NCI-H69 (cell line): ENCODE measurements around the gene CAMK4.

Experiments used
- DNase-seq: peaks from one replicate; lab custom pipeline; 2025; lab: John Stamatoyannopoulos, UW

CAMK4 gene

DNA sequence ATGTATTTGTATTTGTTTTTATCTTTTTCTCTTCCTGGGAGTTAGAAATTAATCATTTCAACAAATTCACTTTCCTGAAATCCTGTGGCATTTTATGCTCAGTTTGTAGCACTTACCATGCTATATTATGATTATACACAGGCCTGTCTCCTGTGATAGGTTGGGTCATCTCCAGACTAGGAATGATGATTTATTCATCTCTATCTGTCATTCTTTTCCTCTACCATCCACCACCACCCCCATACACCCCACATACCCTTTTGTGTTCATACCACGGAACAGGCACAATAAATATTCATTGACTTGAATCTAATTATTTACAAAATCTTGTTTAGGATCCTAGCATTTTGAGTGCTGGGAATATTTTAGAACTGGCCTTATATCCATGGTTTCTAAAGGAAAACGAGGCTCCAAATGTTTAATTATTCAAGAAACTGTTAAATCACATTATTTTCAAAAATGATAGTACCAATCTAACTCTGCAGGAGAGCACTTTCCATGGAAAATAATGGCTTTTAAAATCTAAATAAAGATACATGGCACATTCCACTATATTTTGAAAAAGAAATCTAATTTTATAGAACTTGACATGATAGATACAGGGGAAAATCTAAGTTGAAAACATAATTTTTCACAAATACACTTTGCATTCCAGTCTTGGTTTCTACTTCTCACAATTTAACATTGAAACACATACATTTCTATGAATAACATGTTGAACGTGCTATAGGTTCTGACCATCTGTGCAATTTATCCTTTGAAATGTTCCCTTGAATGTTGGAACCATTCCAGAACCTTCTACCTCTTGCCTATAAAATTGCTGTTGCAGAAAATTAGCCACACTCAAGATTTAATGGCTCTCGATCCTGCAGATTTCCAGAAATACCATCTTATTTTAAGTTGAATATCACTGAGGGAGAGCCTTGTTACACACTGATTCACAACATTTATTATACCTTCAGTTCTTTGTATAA is 198.8 kb downstream of the CAMK4 start:
- peak; percentile 89 for DNase-seq

GRCh38 chr5:111425205-111425604 is 201.0 kb downstream of the CAMK4 start:
- DNase-seq = peak; percentile 69

- no peak for DNase-seq
Measured at GRCh38 chr5:111427762-111428161, 203.6 kb downstream of the CAMK4 start.

DNA sequence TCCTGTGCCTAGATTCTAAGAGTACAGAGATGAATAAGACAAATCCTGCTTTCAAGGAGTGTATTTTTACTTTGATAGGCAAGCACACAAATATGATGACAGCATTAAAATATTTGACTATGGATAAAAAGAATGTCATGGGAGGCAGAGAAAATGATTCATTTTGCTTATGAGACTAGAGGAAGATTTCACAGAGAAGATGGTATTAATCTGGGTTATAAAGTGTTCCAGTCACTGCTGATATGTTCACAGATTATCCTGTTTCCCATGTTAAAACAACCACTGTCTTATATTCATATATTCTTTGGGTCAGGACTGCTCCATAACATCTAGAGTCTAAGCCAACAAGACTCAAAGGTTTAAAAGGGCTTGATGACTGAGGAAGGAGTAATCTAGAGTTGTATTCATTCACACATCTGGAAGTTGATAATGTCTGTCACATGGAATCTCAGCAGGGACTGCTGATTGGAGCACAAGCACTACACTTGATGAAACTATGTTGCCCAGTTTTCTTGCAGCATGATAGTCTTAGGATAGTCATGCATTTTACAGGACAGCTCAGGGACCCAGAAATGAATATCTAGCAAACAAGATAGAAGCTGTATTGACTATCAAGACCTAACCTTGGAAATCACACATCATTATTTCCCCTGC is 208.8 kb downstream of the CAMK4 start:
- DNase-seq = no peak

- DNase-seq = peak; percentile 95
Measured at GRCh38 chr5:111434800-111435199, 210.6 kb downstream of the CAMK4 start.

GRCh38 chr5:111439473-111440075 is 215.4 kb downstream of the CAMK4 start:
- DNase-seq = no peak

GRCh38 chr5:111447099-111447498 is 222.9 kb downstream of the CAMK4 start:
- no peak for DNase-seq

DNA sequence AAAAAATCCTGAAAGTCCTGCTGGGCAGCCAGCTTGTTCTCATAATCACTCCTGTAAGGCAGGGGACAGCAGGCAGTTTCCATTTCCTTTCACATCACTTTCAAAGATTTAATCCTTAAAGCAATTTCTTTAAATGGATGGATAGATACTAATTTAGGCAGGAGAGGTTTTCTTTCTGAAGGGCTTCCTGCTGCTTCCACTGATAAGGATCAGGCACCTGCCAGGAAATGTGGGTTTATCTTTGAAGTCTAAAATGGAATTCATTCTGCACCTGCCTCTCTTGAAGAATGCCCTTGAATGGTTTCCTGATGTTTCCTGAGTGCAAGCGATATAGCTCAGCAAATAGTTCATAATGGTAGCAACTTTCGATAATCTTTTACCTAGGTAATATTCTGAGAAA is 223.6 kb downstream of the CAMK4 start:
- peak; percentile 79 for DNase-seq

DNA sequence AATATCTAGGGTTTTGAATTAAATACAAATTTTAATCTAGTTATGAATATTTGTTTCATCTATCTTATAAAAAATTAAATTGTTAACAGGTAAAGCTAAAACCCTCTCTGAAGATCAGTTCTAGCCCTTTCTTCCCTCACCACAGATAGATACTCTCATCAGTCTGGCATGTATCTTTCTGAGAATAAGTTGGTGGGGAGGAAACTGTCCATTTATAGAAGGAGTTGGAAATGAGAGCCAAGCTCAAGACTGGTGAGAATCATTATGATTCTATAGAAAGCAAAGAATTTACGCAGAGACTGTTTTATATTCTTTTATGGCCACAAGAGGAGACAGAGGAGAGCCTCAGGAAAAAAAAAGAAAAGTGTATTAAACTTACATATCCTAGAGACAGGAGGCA is 229.1 kb downstream of the CAMK4 start:
- DNase-seq = peak; percentile 65

DNA sequence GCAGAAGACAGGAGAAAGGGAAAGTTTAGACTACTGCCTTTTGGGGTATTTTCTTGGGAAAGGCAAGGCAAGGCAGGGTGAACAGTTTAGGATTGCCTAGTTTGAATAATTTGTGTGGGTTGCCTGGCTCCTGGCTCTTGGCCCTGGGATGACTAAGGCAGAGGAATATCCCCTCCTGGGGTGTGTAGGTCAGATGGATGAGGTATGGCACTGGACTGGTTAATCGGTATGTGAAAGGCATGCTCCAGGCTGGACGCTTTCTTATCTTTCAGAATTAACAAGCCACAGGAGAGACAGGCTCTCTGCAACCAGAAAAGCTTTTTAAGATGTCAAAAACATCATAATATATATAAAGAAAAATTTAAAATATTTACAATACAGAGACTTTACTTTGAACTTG is 229.6 kb downstream of the CAMK4 start:
- DNase-seq = peak; percentile 95

DNA sequence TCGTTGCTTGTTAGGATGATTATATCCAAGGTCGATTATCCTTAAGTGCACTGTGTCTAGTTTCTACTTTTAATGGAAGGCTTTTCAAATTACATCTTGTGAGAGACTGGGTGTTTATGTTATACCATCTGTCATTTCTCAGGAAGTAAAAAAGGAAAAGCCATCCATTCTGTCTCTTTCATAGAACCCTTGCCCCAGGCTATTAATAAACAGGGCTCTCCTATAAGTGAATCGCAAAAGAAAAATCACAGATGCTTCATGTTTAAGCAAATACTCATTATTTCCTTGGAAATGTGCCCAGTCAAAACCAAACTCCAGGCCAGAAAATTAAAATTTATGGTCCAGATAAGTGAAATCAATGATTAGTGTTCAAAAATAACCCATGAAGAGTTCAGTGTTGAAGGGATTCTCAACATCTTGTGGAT is 230.0 kb downstream of the CAMK4 start:
- DNase-seq = peak; percentile 100

GRCh38 chr5:111454776-111455175 is 230.6 kb downstream of the CAMK4 start:
- DNase-seq = peak; percentile 58

DNA sequence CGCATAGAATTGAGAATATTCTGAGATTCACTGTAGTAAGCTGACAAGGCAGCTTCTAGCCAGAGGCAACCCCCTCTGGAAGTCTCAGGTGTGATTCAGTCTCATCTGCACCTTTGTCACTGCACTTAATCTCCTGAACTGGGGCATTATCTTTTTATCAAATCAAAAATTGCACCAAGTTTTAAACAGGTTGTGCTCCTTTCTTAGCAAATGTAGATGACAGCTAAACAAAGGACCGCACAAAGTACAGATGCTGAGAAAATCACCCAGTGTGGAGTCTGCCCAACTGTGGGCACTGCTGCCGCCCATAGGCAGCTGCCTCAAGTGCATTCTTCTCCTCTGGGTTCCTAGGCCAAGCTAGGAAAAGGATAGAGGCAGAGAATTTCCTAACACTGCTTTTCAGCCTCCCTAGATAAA is 237.1 kb downstream of the CAMK4 start:
- peak; percentile 93 for DNase-seq

DNA sequence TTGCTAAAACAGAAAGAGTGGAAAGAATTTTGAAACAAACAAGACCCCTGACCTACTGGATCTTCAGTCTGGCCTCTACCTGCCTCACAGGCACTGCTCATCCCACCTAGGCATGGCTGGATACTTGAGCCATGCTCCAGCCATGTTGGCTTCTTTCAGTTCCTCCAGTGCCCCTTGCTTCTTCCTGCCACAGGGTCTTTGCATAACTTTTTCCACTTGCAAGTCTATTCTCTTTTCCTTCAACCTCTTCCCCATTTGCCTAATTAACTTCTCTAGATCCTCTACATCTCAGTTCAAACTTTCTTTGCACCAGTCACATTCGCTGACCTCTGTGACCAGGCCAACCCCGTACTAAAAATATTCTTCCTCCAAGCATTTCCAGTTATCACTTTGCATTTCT is 237.8 kb downstream of the CAMK4 start:
- peak; percentile 44 for DNase-seq

DNA sequence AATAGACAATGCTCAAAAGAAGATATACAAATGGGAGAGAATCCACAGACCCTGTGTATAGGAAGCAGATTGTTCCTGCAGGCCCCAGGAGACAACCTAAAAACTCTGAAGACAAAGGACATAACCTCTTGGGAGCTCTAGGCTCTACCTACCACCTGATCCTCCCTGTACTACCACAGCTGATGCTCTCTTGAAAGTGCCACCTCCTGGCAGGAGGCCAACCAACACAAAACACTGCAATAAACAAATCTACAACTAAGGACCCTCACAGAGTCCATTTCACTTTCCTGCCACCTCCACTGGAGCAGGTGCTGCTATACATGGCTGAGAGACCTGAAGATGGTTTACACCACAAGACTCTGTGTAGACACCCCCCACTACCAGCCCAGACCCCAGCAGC is 239.1 kb downstream of the CAMK4 start:
- DNase-seq = peak; percentile 96

DNA sequence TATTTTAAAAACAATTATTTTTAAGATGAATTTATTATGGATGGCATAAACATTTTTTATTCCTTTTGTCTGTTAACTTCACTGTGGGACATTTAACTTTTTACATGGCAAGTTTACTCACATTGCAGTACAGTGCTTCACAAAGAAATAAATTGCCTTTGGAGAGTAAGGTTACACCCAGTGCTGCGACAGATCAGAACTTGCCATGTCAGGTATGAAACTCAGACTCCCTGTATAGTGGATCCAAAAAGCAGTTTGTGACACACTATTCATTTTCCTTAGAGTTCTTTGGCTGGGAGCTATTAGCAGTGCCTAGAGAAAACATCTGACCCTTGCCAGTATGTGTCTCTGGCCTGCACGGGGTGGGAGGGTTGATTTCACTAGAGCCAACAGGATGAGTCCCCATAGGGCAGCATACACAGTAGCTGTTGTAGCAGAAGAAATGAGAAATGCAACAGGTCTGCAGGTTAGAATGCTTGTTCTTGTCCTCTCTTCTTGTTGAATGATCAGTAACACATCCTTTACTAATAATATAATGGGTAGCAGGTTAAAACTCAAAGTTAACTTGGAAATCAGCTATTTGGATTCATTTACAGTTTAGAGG is 245.2 kb downstream of the CAMK4 start:
- no peak for DNase-seq

GRCh38 chr5:111469903-111470302 is 245.7 kb downstream of the CAMK4 start:
- DNase-seq = peak; percentile 16

DNA sequence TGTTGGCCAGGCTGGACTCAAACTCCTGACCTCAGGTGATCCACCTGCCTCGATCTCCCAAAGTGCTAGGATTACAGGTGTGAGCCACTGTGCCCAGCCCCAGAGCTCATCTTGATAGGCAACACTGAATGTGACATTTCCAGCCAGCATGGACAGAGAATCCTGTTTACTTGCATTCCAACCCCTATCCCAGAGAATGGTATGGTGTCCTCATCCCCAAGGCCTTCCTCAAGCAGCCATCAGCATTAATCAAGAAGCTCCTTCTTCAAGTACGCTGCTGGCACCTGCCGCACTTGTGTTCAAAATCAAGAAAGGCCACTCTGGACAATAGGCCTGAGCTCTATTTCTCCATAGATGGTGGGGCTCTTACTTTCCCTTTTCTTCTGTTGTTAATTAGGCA is 247.9 kb downstream of the CAMK4 start:
- DNase-seq = no peak

DNA sequence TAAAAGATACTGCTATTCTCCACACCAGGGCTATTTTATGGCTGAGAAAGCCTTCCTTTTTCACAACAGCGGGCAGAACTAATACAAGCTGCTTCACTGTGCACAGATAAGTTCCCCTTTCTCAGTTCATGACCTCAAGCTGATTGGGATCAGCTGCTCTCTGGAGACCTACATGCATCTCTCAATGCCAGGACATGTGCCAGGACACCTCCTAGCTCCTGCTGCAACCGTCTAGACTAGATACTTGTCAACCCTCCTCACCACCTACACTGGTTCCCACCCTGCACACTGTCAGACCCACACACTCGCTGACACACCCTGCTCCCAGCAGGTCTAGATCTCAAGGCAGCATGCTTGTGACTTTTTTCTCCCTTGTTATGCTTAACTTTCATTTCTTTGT is 248.4 kb downstream of the CAMK4 start:
- peak; percentile 80 for DNase-seq

DNA sequence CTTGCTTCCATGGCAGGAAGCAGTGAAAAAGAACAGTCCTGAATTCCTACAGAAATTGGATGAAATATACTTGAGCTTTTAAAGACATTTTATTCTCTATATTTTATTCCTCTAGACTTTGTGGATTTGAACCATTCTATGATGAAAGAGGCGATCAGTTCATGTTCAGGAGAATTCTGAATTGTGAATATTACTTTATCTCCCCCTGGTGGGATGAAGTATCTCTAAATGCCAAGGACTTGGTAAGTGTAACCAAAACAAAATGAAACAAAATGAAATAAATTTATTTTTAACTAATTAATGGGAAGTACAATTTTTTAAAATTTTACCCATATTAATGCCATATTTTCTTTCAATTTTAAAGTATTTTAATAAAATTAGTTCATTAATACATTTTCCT is 254.1 kb downstream of the CAMK4 start:
- peak; percentile 45 for DNase-seq

GRCh38 chr5:111478898-111479297 is 254.7 kb downstream of the CAMK4 start:
- no peak for DNase-seq

DNA sequence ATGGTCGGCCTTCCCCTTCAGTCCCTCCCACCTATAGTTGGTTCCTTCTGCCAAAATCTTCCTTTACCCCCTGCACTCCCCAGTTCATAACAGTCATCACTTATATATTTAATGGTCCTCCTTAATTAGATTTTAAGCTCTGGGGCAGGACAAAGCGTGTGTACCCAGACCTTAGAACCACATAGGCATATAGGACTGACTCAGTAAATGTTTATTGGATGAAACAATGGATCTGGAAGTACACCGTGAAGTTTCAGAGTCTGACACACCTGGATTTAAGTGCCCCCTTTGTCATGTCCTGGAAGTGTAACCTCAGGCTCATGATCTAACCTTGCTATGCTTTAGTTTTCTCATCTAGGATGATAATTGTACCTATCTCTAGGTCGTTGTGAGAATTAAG is 256.2 kb downstream of the CAMK4 start:
- peak; percentile 20 for DNase-seq
